ENCODE data around the gene DST.

Gene DST

GRCh38 chr6:56535626-56536025 lies 107.1 kb downstream of the DST start:
- no peak for DNase-seq

DNA sequence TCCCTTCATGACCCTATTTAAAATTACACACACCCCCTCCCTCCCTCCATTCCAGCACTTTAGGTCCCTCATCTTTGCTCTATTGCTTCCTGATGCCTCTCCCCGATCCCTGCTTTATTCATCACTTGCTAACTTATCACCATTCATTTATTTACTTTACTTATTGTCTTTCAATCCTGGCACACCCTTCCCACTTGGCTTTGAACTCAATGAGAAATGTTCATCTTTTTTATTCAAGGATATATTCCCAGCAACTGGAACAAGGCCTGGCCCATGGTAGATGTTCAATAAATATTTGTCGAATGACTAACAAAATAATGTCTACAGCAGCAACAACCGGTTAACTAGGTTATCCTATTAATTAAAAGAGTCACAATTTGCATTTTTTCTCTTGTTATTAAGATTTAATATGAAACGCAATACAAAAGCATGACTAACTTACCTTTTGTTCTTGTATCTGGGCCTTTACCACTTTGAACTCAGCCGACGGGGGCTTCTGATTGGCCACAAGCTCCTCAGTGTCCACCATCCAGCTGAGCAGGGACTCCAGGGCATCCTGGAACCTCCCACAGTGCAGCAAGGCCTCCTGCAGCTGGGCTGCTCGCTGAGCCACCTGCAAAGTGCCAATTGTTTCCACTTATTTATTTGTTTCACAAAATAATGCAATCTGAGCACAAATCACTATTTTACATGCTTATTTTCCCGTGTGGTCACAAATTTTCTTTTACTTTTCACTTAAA lies 107.8 kb downstream of the DST start:
- DNase-seq: no peak

GRCh38 chr6:56532766-56533551 lies 109.7 kb downstream of the DST start:
- DNase-seq: no peak

- no peak for DNase-seq
These were observed 110.7 kb downstream of the DST start for GRCh38 chr6:56531839-56532595.

DNA sequence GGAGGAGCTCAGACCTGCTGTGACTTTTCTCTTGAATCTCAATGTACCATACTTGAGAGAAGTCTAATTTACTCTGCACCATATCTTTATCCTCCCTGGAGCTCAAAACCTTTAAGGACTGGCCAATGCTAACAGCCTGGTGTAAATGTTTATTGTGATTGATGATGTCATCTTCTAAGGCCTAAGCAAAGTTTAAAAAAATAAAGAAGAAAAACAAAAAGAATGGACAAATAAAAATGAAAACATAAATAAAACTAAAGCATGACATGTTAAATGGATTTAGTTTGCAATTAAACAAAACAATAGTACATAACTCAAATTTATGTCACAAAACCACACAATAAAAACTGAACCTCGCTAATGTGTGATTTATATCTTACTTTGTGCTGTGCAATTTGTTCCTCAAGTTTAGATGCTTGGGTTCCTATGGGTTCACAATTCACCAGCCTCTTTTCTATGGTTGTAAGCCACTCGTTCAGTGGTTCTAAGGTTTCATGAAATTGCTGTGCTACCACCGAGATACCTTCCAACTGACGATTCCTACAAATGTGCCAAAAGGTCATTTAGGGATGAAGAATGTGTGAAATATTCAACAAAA lies 113.0 kb downstream of the DST start:
- DNase-seq: no peak

DNA sequence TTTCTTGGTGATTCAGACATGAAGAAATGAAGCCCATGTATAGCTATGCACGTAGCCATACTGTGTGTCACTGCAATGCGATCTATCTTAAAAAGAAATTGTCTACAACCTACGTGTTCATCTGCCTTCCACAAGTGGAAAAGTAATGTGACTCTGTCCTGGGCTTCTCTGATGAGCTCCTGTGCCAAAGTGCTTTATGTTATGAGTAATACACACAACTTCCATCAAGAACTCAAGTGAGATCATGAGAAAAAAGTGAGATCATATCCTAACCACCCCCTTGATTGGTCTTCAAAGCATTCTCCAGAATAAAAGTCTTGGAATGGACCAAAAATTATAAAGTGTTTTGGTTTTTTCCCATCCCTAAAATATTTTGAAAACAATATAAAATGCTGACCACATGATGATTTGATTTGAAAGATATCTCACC lies 114.3 kb downstream of the DST start:
- no peak for DNase-seq

GRCh38 chr6:56527934-56528333 lies 114.8 kb downstream of the DST start:
- no peak for DNase-seq

GRCh38 chr6:56526860-56527544 lies 115.7 kb downstream of the DST start:
- no peak for DNase-seq

DNA sequence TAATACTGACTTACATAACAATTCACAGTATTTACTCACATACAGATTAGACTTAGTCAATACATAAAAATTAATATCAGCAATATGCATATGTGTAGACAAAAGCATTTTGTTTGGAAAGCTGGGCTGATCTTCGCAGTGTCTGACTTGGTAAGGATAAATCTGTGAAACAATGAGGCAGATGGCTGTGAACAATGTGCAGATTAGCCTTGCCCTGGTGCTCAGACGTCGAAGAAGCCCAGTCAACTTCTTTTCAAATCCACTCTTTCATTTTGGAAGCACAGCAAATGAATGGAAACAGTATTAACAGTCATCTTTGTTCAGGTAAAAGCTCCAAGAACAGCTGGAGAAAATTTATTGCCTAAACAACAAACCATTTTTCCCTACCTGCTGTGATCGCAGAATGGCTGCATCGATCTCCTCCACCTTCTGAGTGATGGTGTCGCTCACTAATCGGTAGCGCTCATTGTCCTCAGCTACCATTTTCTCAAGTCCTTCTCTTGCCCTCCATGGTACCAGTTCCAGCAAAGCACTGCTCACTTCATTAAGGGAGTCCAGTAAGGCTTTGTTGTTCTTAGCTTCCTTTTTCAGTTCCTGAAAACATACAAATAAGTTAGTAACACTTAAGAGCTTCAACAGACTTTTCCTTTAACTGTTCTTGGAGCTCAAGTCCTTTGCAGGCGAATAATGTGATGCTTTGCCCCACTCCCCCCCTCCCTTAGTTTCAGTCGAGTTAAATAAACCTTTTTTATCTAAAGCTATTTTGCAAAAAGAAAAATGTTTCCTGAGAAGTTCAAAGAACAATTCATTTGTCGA lies 116.5 kb downstream of the DST start:
- DNase-seq: no peak

GRCh38 chr6:56524891-56525703 lies 117.6 kb downstream of the DST start:
- no peak for DNase-seq

- DNase-seq: no peak
These were observed 120.0 kb downstream of the DST start for GRCh38 chr6:56522495-56523270.

DNA sequence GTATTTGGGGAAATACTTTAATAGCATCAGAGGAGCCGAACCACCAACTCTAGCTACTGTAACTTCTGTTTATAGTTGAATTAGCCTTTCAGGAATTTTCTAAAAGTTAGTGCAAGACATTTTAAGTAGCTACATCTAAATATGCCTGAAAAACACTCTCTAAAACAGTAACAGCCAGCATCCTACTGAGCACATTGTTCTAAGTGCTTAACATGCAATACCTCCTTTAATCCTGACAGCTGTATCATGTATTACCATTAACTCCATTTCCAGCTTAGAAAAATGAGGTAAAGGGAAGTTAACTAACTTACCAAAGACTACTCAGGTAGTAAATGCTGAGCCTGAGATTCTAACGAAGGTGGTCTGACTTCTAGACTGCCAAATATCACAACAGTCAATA lies 120.7 kb downstream of the DST start:
- DNase-seq: no peak

DNA sequence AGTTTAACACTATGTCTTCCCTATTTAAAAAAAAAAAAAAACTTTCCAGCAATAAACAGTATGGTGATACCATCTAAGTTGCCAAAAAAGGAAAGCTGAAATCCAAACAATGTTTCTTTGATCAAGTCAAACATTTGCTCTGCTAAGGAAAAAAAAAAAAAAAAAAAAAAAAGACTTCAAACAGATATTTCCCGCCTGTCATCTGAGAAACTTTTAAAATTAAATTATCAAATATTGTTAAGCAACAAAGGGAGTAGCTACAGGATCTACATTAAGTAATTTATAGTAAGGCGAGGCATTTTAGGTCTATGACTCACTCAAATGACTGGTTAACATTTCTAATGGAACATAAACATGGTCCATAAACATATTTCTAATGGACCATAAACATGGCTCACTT lies 121.2 kb downstream of the DST start:
- no peak for DNase-seq

DNA sequence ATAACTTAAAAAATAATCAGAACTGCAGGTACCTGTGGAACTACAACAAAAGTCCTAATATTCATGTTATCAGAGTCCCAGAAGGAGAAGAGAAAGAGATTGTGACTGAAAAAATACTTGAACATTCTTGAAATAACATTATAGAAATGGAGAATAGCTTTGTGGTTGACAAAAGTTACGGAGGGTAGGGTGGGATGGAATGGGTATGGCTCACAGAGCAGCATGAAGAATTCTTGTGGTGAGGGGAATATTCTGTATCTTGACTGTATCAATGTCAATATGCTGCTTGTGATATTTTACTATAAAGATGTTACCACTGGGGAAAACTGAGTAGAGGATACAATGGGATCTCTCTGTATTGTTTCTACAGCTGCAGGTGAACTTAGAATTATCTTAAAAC lies 122.5 kb downstream of the DST start:
- no peak for DNase-seq

GRCh38 chr6:56518995-56519767 lies 123.5 kb downstream of the DST start:
- no peak for DNase-seq

GRCh38 chr6:56517155-56517745 lies 125.4 kb downstream of the DST start:
- DNase-seq: no peak

DNA sequence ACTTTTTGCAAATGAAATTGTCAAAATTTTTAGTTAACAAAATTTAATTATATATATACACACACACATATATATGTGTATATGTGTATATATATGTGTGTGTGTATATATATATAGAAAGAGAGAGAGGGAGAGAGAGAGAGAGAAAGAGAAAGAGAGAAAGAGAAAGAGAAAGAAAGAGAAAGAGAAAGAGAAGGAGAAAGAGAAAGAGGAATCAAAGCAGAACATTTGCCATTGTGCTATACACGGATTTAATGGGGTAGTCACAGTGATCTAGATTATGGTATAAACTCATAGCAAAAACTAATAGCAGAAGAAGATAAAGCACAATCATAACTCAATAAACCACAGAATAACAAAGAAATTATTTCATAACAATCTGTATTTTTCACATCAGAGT lies 126.7 kb downstream of the DST start:
- DNase-seq: no peak

DNA sequence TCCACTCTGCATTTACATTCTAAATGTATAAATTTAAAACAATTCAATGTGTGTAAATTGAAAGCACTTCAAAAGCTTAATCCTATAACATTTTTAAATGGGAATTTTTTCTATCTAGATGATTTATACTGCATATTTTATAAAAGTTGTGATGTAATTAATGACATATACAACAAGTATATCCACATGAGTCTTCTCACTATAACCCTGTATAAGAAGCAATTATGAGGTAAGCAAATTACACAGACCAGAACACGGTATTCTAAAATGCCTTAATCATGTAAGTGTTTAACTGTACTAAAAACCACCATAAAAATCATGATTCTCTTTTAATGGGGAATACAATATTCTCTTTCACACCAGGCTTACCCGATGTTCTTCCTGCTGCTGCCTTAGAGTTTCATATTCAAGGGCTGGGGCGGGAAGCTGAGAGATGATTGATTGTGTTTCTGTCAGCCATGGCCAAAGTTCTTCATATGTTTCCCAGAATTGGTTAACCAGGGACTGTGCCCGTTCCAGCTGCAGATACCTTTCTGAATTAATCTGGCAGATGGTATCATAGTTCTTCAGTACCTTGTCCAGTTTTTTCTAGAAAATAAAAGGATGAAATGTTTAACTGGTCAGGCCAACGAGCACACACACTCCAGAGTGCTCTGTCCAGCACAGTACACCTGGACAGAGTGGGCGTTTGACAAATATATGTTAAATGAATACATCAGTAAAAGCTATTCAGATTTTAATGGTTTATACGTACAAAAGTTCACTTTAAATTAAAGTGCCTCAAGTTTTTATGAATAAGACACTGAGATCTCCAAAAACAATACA lies 127.4 kb downstream of the DST start:
- DNase-seq: peak; percentile 30
